Fibroblast of villous mesenchyme (primary cell): ENCODE results near the gene ASNSD1. TPM values are rescaled to one million over a fixed set of nuclear protein-coding genes. Genes with fewer than 3 reads are reported as not detected.

ENCODE experiments used
- DNase-seq: peaks from one replicate; pipeline ENCODE4 v3.0.0-alpha.2; 2010; ENCODE audit warnings: low read depth
- H3K4me3 ChIP-seq: 2 replicates; pipeline ENCODE4 v1.5.1; 2011; ENCODE audit warnings: low read depth, mild to moderate bottlenecking, low read length
- CTCF ChIP-seq: IDR thresholded peaks from 2 replicates; pipeline ENCODE4 v1.5.1; 2012; ENCODE audit warnings: low read depth, mild to moderate bottlenecking, low read length; ENCODE audit not compliant: insufficient read depth
- total RNA-seq: library from RNA; depleted of rRNA; stranded (reverse); fragments of >200 nt; gene quantifications from 2 replicates; pipeline ENCODE4 v1.2.3, GENCODE V29; 2012

The ASNSD1 gene
- total RNA-seq: 49.0 and 69.1 TPM in 2 replicates

GRCh38 chr2:189661148-189661956, at the start of gene ASNSD1:
ASNSD1 (plus strand) TSS chr2:189661459; CDS start chr2:189666133, 4,674 bp downstream.
- TF ChIP-seq CTCF: peak; percentile 89
- DNase-seq: peak; percentile 100

DNA sequence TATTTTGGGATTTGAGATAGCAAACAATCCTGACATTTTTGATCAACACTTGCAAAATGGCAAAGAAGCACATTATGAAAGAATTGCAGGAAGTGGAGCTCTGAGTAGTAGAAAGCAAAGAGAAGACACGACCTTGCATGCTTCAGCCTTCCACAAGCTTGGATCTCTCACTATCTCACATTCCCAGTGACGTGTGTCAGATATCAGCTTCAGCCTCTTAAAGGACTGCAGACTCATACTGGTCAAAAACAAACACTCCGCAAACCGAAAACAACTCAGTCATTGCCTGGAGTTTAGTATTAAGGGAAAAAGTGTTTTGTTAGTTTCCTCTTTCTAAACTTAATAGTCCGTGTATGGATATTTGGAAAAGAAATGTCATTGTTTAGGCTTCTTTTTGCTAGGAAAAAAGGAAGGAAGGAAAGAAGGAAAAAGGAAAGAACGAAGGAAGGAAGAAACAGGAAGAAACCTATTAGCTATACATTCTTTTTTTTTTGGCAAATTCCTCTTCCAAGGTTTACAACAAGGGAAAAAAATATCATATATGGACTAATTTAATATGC, 48.1 kb upstream of the ASNSD1 start:
- DNase-seq: peak; percentile 92
- TF ChIP-seq CTCF: no peak
- H3K4me3 ChIP-seq: peak overlapping the region; percentile 42

More at GRCh38 chr2:189661148-189661956, at the start of gene ASNSD1:
- peak within 1 kb of the TSS; percentile 96 for H3K4me3 ChIP-seq

- no peak overlapping the region for H3K4me3 ChIP-seq
- DNase-seq: no peak
- no peak for TF ChIP-seq CTCF
Measured at GRCh38 chr2:189613650-189614420, 47.4 kb upstream of the ASNSD1 start.

GRCh38 chr2:189614585-189614984, 46.7 kb upstream of the ASNSD1 start:
- no peak for TF ChIP-seq CTCF
- DNase-seq: no peak
- no peak overlapping the region for H3K4me3 ChIP-seq

GRCh38 chr2:189618197-189618596, 43.1 kb upstream of the ASNSD1 start:
- DNase-seq: no peak
- H3K4me3 ChIP-seq: no peak overlapping the region
- no peak for TF ChIP-seq CTCF

GRCh38 chr2:189621781-189622180, 39.5 kb upstream of the ASNSD1 start:
- no peak for TF ChIP-seq CTCF
- no peak overlapping the region for H3K4me3 ChIP-seq
- DNase-seq: no peak
